ENCODE measurements around the gene TENT5C. TPM values are rescaled to one million over a fixed set of nuclear protein-coding genes. Genes with fewer than 3 reads are reported as not detected.

The TENT5C gene
- total RNA-seq, 1 experiment from 2014 or later, result 1.4 TPM

DNA sequence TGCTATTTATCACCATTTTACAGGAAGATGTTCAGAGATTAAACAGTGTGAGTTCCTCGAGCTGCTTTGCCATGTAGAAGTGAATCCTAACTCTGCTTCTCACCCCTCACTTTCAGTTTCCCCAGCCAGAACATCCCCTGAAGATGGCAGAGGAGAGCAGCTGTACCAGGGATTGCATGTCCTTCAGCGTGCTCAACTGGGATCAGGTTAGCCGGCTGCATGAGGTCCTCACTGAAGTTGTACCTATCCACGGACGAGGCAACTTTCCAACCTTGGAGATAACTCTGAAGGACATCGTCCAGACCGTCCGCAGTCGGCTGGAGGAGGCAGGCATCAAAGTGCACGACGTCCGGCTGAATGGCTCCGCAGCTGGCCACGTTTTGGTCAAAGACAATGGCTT is 16.9 kb downstream of the TENT5C start:
- POLR2A ChIA-PET, result no interaction called here
- no peak for TF ChIP-seq EGR1 (IDR thresholded peaks at IDR 0.05; ENCODE audit: low read depth)
- TF ChIP-seq FOSL1 (IDR thresholded peaks at IDR 0.05; ENCODE audit: low read depth), result no peak
- no peak for TF ChIP-seq ZBTB33 (IDR thresholded peaks at IDR 0.05; ENCODE audit: extremely low read depth, insufficient replicate concordance, low read length)
- TF ChIP-seq, protein P1, sequence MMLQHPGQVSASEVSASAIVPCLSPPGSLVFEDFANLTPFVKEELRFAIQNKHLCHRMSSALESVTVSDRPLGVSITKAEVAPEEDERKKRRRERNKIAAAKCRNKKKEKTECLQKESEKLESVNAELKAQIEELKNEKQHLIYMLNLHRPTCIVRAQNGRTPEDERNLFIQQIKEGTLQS (IDR thresholded peaks at IDR 0.05), result no peak
- TF ChIP-seq TCF7L2 (IDR thresholded peaks at IDR 0.05; ENCODE audit: borderline replicate concordance, extremely low read depth, insufficient read depth, insufficient read length), result no peak
- no peak for TF ChIP-seq ZNF274 (IDR thresholded peaks at IDR 0.05; ENCODE audit: low read depth, low read length)
- no peak for TF ChIP-seq EZH2 (IDR thresholded peaks at IDR 0.05)
- intact Hi-C loops (cut with micrococcal nuclease), result no loop called here
- no TSS peak for BruUV-seq (replicated peaks)
- CTCF ChIA-PET, result no interaction called here
- H3K4me1 ChIP-seq (ENCODE audit: control insufficient read depth in 1 of 2, insufficient read depth in 2 of 2, low read length in 2 of 2), result no peaks in the 10 kb centered on the region
- no peaks in the 10 kb centered on the region for H4K20me1 ChIP-seq (ENCODE audit: insufficient read depth)
- ATAC-seq (no peak), DNase-seq (ENCODE audit: low read depth, low spot score) (no peak)
- H3K27ac ChIP-seq (ENCODE audit: low read depth, low read length), result no peak overlapping the region
- H3K4me3 ChIP-seq (replicated peaks in 1 of 2; ENCODE audit: low read depth in 1 of 2, low read length in 2 of 2), result no peak overlapping the region
- H3K36me3 ChIP-seq (ENCODE audit: control insufficient read depth in 1 of 2, insufficient read depth in 2 of 2, low read length in 2 of 2), result no peaks in the 10 kb centered on the region
- no peaks in the 10 kb centered on the region for H3K9me2 ChIP-seq (ENCODE audit: insufficient read depth)
- RAD21 ChIA-PET (ENCODE audit: low non-redundant PET in 1 of 2, low total read pairs in 2 of 2, uncharacterized antibody in 2 of 2, unreplicated experiment in 2 of 2), result no interaction called here
- no peaks in the 10 kb centered on the region for H3K79me2 ChIP-seq (ENCODE audit: insufficient read depth, low read length)
- no peaks in the 10 kb centered on the region for H3K9me3 ChIP-seq (ENCODE audit: control insufficient read depth in 1 of 2, insufficient read depth in 1 of 2, low read depth in 1 of 2, low read length in 2 of 2)
- H2AFZ ChIP-seq (ENCODE audit: low read depth, low read length, poor library complexity, severe bottlenecking), result no peak overlapping the region
- peaks cover 3% of the 10 kb centered on the region; the same call in 1 of the 2 replicates for H3K27me3 ChIP-seq (ENCODE audit: insufficient read depth, low read length)
- H3K4me2 ChIP-seq (ENCODE audit: low read length), result no peak overlapping the region
- no peak overlapping the region for H3K9ac ChIP-seq (ENCODE audit: low read length)

DNA sequence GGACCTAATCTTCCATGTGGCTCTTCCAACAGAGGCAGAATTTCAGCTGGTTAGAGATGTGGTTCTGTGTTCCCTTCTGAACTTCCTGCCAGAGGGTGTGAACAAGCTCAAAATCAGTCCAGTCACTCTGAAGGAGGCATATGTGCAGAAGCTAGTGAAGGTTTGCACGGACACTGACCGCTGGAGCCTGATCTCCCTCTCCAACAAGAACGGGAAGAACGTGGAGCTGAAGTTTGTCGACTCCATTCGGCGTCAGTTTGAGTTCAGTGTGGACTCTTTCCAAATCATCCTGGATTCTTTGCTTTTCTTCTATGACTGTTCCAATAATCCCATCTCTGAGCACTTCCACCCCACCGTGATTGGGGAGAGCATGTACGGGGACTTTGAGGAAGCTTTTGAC is 17.3 kb downstream of the TENT5C start:
- Histone ChIP-seq H3K36me3 (ENCODE audit: control insufficient read depth in 1 of 2, insufficient read depth in 2 of 2, low read length in 2 of 2) (no peaks in the 10 kb centered on the region), H3K4me3 (replicated peaks in 1 of 2; ENCODE audit: low read depth in 1 of 2, low read length in 2 of 2) (no peak overlapping the region), H3K27me3 (ENCODE audit: insufficient read depth, low read length) (peaks cover 3% of the 10 kb centered on the region; the same call in 1 of the 2 replicates), H3K9me2 (ENCODE audit: insufficient read depth) (no peaks in the 10 kb centered on the region), H3K4me1 (ENCODE audit: control insufficient read depth in 1 of 2, insufficient read depth in 2 of 2, low read length in 2 of 2) (no peaks in the 10 kb centered on the region), H3K27ac (ENCODE audit: low read depth, low read length) (no peak overlapping the region), H3K79me2 (ENCODE audit: insufficient read depth, low read length) (no peaks in the 10 kb centered on the region), H3K4me2 (ENCODE audit: low read length) (no peak overlapping the region), H3K9me3 (ENCODE audit: control insufficient read depth in 1 of 2, insufficient read depth in 1 of 2, low read depth in 1 of 2, low read length in 2 of 2) (no peaks in the 10 kb centered on the region), H3K9ac (ENCODE audit: low read length) (no peak overlapping the region), H2AFZ (ENCODE audit: low read depth, low read length, poor library complexity, severe bottlenecking) (no peak overlapping the region), H4K20me1 (ENCODE audit: insufficient read depth) (no peaks in the 10 kb centered on the region)
- no TSS peak for BruUV-seq (replicated peaks)
- ChIA-PET RAD21 (ENCODE audit: low non-redundant PET in 1 of 2, low total read pairs in 2 of 2, uncharacterized antibody in 2 of 2, unreplicated experiment in 2 of 2) (no interaction called here), CTCF (no interaction called here), POLR2A (no interaction called here)
- DNase-seq (ENCODE audit: low read depth, low spot score) (no peak), ATAC-seq (no peak)
- TF ChIP-seq EZH2phosphoT487 (IDR thresholded peaks at IDR 0.05; ENCODE audit: borderline replicate concordance), result no peak
- TF ChIP-seq RAD21 (IDR thresholded peaks at IDR 0.05; ENCODE audit: low read depth), result no peak
- no peak for TF ChIP-seq JUND (IDR thresholded peaks at IDR 0.05)
- no peak for TF ChIP-seq TCF7L2 (IDR thresholded peaks at IDR 0.05; ENCODE audit: borderline replicate concordance, extremely low read depth, insufficient read depth, insufficient read length)
- TF ChIP-seq ZNF274 (IDR thresholded peaks at IDR 0.05; ENCODE audit: low read depth, low read length), result no peak
- no peak for TF ChIP-seq CEBPB (IDR thresholded peaks at IDR 0.05; ENCODE audit: low read depth)
- TF ChIP-seq EZH2 (IDR thresholded peaks at IDR 0.05), result no peak
- TF ChIP-seq, protein P2, sequence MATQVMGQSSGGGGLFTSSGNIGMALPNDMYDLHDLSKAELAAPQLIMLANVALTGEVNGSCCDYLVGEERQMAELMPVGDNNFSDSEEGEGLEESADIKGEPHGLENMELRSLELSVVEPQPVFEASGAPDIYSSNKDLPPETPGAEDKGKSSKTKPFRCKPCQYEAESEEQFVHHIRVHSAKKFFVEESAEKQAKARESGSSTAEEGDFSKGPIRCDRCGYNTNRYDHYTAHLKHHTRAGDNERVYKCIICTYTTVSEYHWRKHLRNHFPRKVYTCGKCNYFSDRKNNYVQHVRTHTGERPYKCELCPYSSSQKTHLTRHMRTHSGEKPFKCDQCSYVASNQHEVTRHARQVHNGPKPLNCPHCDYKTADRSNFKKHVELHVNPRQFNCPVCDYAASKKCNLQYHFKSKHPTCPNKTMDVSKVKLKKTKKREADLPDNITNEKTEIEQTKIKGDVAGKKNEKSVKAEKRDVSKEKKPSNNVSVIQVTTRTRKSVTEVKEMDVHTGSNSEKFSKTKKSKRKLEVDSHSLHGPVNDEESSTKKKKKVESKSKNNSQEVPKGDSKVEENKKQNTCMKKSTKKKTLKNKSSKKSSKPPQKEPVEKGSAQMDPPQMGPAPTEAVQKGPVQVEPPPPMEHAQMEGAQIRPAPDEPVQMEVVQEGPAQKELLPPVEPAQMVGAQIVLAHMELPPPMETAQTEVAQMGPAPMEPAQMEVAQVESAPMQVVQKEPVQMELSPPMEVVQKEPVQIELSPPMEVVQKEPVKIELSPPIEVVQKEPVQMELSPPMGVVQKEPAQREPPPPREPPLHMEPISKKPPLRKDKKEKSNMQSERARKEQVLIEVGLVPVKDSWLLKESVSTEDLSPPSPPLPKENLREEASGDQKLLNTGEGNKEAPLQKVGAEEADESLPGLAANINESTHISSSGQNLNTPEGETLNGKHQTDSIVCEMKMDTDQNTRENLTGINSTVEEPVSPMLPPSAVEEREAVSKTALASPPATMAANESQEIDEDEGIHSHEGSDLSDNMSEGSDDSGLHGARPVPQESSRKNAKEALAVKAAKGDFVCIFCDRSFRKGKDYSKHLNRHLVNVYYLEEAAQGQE (IDR thresholded peaks at IDR 0.05; ENCODE audit: low read depth), result no peak
- no peak for TF ChIP-seq EGR1 (IDR thresholded peaks at IDR 0.05; ENCODE audit: low read depth)
- TF ChIP-seq CBX3 (IDR thresholded peaks at IDR 0.05; ENCODE audit: low read depth), result no peak
- TF ChIP-seq, protein P1 (IDR thresholded peaks at IDR 0.05), result no peak
- no peak for TF ChIP-seq POLR2AphosphoS5 (IDR thresholded peaks at IDR 0.05; ENCODE audit: low read depth, low read length)
- intact Hi-C loops (cut with micrococcal nuclease), result no loop called here
